ENCODE results near the gene KCNMA1. TPM values are rescaled to one million over a fixed set of nuclear protein-coding genes. Genes with fewer than 3 reads are reported as not detected.

Gene KCNMA1
- total RNA-seq, 1 donor from 2014 or later = 15.8 TPM

GRCh38 chr10:77441353-77442166, 196.0 kb downstream of the KCNMA1 start:
- no peaks in the 10 kb centered on the region for H3K36me3 ChIP-seq (ENCODE audit: control insufficient read depth, insufficient read depth, low read length)
- TF ChIP-seq CTCF (IDR thresholded peaks at IDR 0.05; ENCODE audit: insufficient read depth, low read length, severe bottlenecking) = no peak
- no peak for FAIRE-seq
- no peak for DNase-seq (ENCODE audit: low read depth)
- H3K4me3 ChIP-seq (ENCODE audit: low read depth, low read length) = no peak overlapping the region
- H3K27me3 ChIP-seq (ENCODE audit: control insufficient read depth, insufficient read depth, low read length) = no peaks in the 10 kb centered on the region

- no peaks in the 10 kb centered on the region for H3K36me3 ChIP-seq (ENCODE audit: control insufficient read depth, insufficient read depth, low read length)
- no peak overlapping the region for H3K4me3 ChIP-seq (ENCODE audit: low read depth, low read length)
- no peak for FAIRE-seq
- no peaks in the 10 kb centered on the region for H3K27me3 ChIP-seq (ENCODE audit: control insufficient read depth, insufficient read depth, low read length)
- no peak for DNase-seq (ENCODE audit: low read depth)
- TF ChIP-seq CTCF (IDR thresholded peaks at IDR 0.05; ENCODE audit: insufficient read depth, low read length, severe bottlenecking) = no peak
Observed at GRCh38 chr10:77436257-77436975, 201.2 kb downstream of the KCNMA1 start.

- DNase-seq (ENCODE audit: low read depth) (no peak), FAIRE-seq (no peak)
- H3K36me3 ChIP-seq (ENCODE audit: control insufficient read depth, insufficient read depth, low read length) = no peaks in the 10 kb centered on the region
- H3K4me3 ChIP-seq (ENCODE audit: low read depth, low read length) = no peak overlapping the region
- TF ChIP-seq CTCF (IDR thresholded peaks at IDR 0.05; ENCODE audit: insufficient read depth, low read length, severe bottlenecking) = no peak
- no peaks in the 10 kb centered on the region for H3K27me3 ChIP-seq (ENCODE audit: control insufficient read depth, insufficient read depth, low read length)
Observed at GRCh38 chr10:77433546-77433945, 204.1 kb downstream of the KCNMA1 start.

GRCh38 chr10:77431980-77432797, 205.4 kb downstream of the KCNMA1 start:
- FAIRE-seq (no peak), DNase-seq (ENCODE audit: low read depth) (no peak)
- Histone ChIP-seq H3K4me3 (ENCODE audit: low read depth, low read length) (no peak overlapping the region), H3K27me3 (ENCODE audit: control insufficient read depth, insufficient read depth, low read length) (no peaks in the 10 kb centered on the region), H3K36me3 (ENCODE audit: control insufficient read depth, insufficient read depth, low read length) (no peaks in the 10 kb centered on the region)
- no peak for TF ChIP-seq CTCF (IDR thresholded peaks at IDR 0.05; ENCODE audit: insufficient read depth, low read length, severe bottlenecking)

GRCh38 chr10:77431209-77431611, 206.4 kb downstream of the KCNMA1 start:
- DNase-seq (ENCODE audit: low read depth) (no peak), FAIRE-seq (no peak)
- Histone ChIP-seq H3K27me3 (ENCODE audit: control insufficient read depth, insufficient read depth, low read length) (no peaks in the 10 kb centered on the region), H3K4me3 (ENCODE audit: low read depth, low read length) (no peak overlapping the region), H3K36me3 (ENCODE audit: control insufficient read depth, insufficient read depth, low read length) (no peaks in the 10 kb centered on the region)
- no peak for TF ChIP-seq CTCF (IDR thresholded peaks at IDR 0.05; ENCODE audit: insufficient read depth, low read length, severe bottlenecking)

Measured in bronchial epithelial cell (primary cell).